AG04450 (cell line): Measurements from ENCODE around the gene FBXO31. TPM values are rescaled to one million over a fixed set of nuclear protein-coding genes. Genes with fewer than 3 reads are reported as not detected.

ENCODE experiments used
- CTCF ChIA-PET: fragments of 300-600, 350-600 bp; formaldehyde crosslinking; extraction: SDS; loops from one replicate; lab custom pipeline; 2022; ENCODE audit warnings: antibody characterized with exemption, inconsistent platforms; lab: Charles Lee
- POLR2A ChIA-PET: fragments of 350-600 bp; formaldehyde crosslinking; extraction: SDS; loops from one replicate; lab custom pipeline; 2021; ENCODE audit warnings: antibody characterized with exemption, inconsistent platforms; lab: Yijun Ruan, JAX
- DNase-seq: peaks from one replicate; pipeline ENCODE4 v3.0.0-alpha.2; 2011; ENCODE audit warnings: low read depth, low spot score
- H3K27ac ChIP-seq: one replicate; pipeline ENCODE4 v1.5.1; 2012; ENCODE audit warnings: low read depth, low read length, control low read depth
- H3K27me3 ChIP-seq: one replicate; pipeline ENCODE4 v1.6.0; 2012; ENCODE audit warnings: low read length; ENCODE audit not compliant: control insufficient read depth, insufficient read depth
- H3K4me3 ChIP-seq: 2 replicates; pipeline ENCODE4 v1.5.1; 2011; ENCODE audit warnings: mild to moderate bottlenecking, low read depth, low read length, control low read depth
- H3K9me3 ChIP-seq: 2 replicates; pipeline ENCODE4 v1.5.1; 2012; ENCODE audit warnings: low read length; ENCODE audit not compliant: control insufficient read depth, insufficient read depth
- polyA plus RNA-seq: library from polyadenylated mRNA; depleted of rRNA; stranded (reverse); fragments of >200 nt; gene quantifications from 2 replicates; pipeline ENCODE4 v1.2.3, GENCODE V29; 2011
- TF ChIP-seq, protein P1 (sequence below): IDR thresholded peaks from 2 replicates; pipeline ENCODE4 v1.5.1; 2011; ENCODE audit warnings: low read depth, low read length, control low read depth, inconsistent platforms

The FBXO31 gene
- polyA plus RNA-seq, 1 experiment = 16.3 TPM

- CTCF ChIA-PET = interaction anchor here (0.9 kb wide), 1 partner anchor 71 kb away, joined by 5 read pairs; no protein-coding TSS in a partner anchor
Observed at GRCh38 chr16:87369117-87369765, 14.3 kb downstream of the FBXO31 start.

GRCh38 chr16:87368029-87368770 is 15.4 kb downstream of the FBXO31 start:
- no peak overlapping the region for H3K27ac ChIP-seq
- POLR2A ChIA-PET = no interaction called here
- CTCF ChIA-PET = no interaction called here

More at GRCh38 chr16:87369117-87369765, 14.3 kb downstream of the FBXO31 start:
- TF ChIP-seq, protein P1, sequence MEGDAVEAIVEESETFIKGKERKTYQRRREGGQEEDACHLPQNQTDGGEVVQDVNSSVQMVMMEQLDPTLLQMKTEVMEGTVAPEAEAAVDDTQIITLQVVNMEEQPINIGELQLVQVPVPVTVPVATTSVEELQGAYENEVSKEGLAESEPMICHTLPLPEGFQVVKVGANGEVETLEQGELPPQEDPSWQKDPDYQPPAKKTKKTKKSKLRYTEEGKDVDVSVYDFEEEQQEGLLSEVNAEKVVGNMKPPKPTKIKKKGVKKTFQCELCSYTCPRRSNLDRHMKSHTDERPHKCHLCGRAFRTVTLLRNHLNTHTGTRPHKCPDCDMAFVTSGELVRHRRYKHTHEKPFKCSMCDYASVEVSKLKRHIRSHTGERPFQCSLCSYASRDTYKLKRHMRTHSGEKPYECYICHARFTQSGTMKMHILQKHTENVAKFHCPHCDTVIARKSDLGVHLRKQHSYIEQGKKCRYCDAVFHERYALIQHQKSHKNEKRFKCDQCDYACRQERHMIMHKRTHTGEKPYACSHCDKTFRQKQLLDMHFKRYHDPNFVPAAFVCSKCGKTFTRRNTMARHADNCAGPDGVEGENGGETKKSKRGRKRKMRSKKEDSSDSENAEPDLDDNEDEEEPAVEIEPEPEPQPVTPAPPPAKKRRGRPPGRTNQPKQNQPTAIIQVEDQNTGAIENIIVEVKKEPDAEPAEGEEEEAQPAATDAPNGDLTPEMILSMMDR = no peak
- H3K9me3 ChIP-seq = no peaks in the 10 kb centered on the region
- no peak for DNase-seq
- H3K27ac ChIP-seq = no peak overlapping the region
- no peaks in the 10 kb centered on the region for H3K27me3 ChIP-seq
- H3K4me3 ChIP-seq = no peak overlapping the region
- POLR2A ChIA-PET = no interaction called here

GRCh38 chr16:87367529-87367928 is 16.0 kb downstream of the FBXO31 start:
- DNase-seq = no peak
- H3K27me3 ChIP-seq = no peaks in the 10 kb centered on the region
- no peak overlapping the region for H3K27ac ChIP-seq
- TF ChIP-seq, protein P1 = no peak
- CTCF ChIA-PET = no interaction called here
- no peak overlapping the region for H3K4me3 ChIP-seq
- no peaks in the 10 kb centered on the region for H3K9me3 ChIP-seq
- POLR2A ChIA-PET = no interaction called here

More at GRCh38 chr16:87368029-87368770, 15.4 kb downstream of the FBXO31 start:
- Histone ChIP-seq H3K9me3 (no peaks in the 10 kb centered on the region), H3K4me3 (no peak overlapping the region), H3K27me3 (no peaks in the 10 kb centered on the region)
- DNase-seq = no peak
- TF ChIP-seq, protein P1 = no peak

- ChIA-PET POLR2A (no interaction called here), CTCF (no interaction called here)
- Histone ChIP-seq H3K27me3 (no peaks in the 10 kb centered on the region), H3K4me3 (no peak overlapping the region), H3K27ac (no peak overlapping the region), H3K9me3 (no peaks in the 10 kb centered on the region)
- TF ChIP-seq, protein P1 = no peak
- no peak for DNase-seq
Observed at GRCh38 chr16:87366930-87367329, 16.6 kb downstream of the FBXO31 start.

- no peak for DNase-seq
- Histone ChIP-seq H3K27me3 (no peaks in the 10 kb centered on the region), H3K9me3 (no peaks in the 10 kb centered on the region), H3K4me3 (no peak overlapping the region), H3K27ac (no peak overlapping the region)
- CTCF ChIA-PET = no interaction called here
- TF ChIP-seq, protein P1 = no peak
- POLR2A ChIA-PET = no interaction called here
Observed at GRCh38 chr16:87366288-87366687, 17.3 kb downstream of the FBXO31 start.
